Liver (tissue), 9 donors: Measurements from ENCODE around the gene TPM4. TPM values are rescaled to one million over a fixed set of nuclear protein-coding genes. Genes with fewer than 3 reads are reported as not detected.

Source experiments
- DNase-seq: peaks from one replicate; pipeline ENCODE4 v3.0.0-alpha.2; 2017; ENCODE audit warnings: low spot score
- H3K27ac ChIP-seq, 2 donors: one replicate each; pipeline ENCODE4 v1.7.0; 2013; ENCODE audit warnings: inconsistent platforms in 2 of 2, low read length in 2 of 2, control low read depth in 1 of 2, low read depth in 1 of 2, mild to moderate bottlenecking in 1 of 2
- H3K27me3 ChIP-seq, 4 donors: one replicate each; pipeline versions ENCODE4 v1.6.1 to v1.7.0; 2013; ENCODE audit warnings: low read length in 3 of 4, inconsistent platforms in 1 of 4, mild to moderate bottlenecking in 1 of 4, moderate library complexity in 1 of 4; ENCODE audit not compliant: control insufficient read depth in 4 of 4, insufficient read depth in 4 of 4
- H3K36me3 ChIP-seq, 4 donors: one replicate each; pipeline versions ENCODE4 v1.6.1 to v1.7.0; 2013; ENCODE audit warnings: low read length in 3 of 4, mild to moderate bottlenecking in 3 of 4, low read depth in 1 of 4, moderate library complexity in 1 of 4; ENCODE audit not compliant: control insufficient read depth in 4 of 4, insufficient read depth in 3 of 4
- H3K4me1 ChIP-seq, 4 donors: one replicate each; pipeline versions ENCODE4 v1.6.1 to v1.7.0; 2013; ENCODE audit warnings: low read length in 3 of 4, mild to moderate bottlenecking in 3 of 4, moderate library complexity in 1 of 4; ENCODE audit not compliant: control insufficient read depth in 4 of 4, insufficient read depth in 4 of 4
- H3K4me3 ChIP-seq, 3 donors: one replicate each; pipeline versions ENCODE4 v1.6.1 to v1.7.0; 2013; ENCODE audit warnings: low read length in 3 of 3, control low read depth in 1 of 3, low read depth in 1 of 3, mild to moderate bottlenecking in 1 of 3
- H3K9ac ChIP-seq, 2 donors: one replicate each; pipeline ENCODE4 v1.7.0; 2013; ENCODE audit warnings: low read length in 2 of 2, mild to moderate bottlenecking in 2 of 2, moderate library complexity in 2 of 2, control low read depth in 1 of 2, low read depth in 1 of 2
- H3K9me3 ChIP-seq, 4 donors: one replicate each; pipeline versions ENCODE4 v1.6.1 to v1.7.0; 2013; ENCODE audit warnings: low read length in 3 of 4; ENCODE audit not compliant: control insufficient read depth in 4 of 4
- EGR1 ChIP-seq, 2 donors: IDR thresholded peaks; 2 replicates each; pipeline ENCODE4 v1.6.1; 2016 to 2018; ENCODE audit warnings: antibody characterized with exemption in 2 of 2, low read depth in 2 of 2
- FOXA1 ChIP-seq: IDR thresholded peaks from 2 replicates; pipeline ENCODE4 v1.6.1; 2016; ENCODE audit warnings: antibody characterized with exemption
- FOXA2 ChIP-seq: IDR thresholded peaks from 2 replicates; pipeline ENCODE4 v1.6.1; 2016; ENCODE audit warnings: antibody characterized with exemption
- GABPA ChIP-seq, 2 donors: IDR thresholded peaks in 1 of 2; conservative IDR thresholded peaks in 1 of 2; 2 replicates each; pipeline ENCODE4 v1.6.1; 2016; ENCODE audit warnings: antibody characterized with exemption in 2 of 2, mild to moderate bottlenecking in 1 of 2, moderate library complexity in 1 of 2
- HNF4A ChIP-seq, 2 donors: conservative IDR thresholded peaks; 2 replicates each; pipeline ENCODE4 v1.6.1; 2016; ENCODE audit warnings: antibody characterized with exemption in 2 of 2, mild to moderate bottlenecking in 2 of 2
- HNF4G ChIP-seq: IDR thresholded peaks from 2 replicates; pipeline ENCODE4 v1.6.1; 2016; ENCODE audit warnings: antibody characterized with exemption
- JUND ChIP-seq, 2 donors: IDR thresholded peaks; 2 replicates each; pipeline ENCODE4 v1.6.1; 2016; ENCODE audit warnings: antibody characterized with exemption in 2 of 2
- NR2F2 ChIP-seq: IDR thresholded peaks from 2 replicates; pipeline ENCODE4 v1.6.1; 2016; ENCODE audit warnings: antibody characterized with exemption
- RAD21 ChIP-seq, 2 donors: IDR thresholded peaks; 2 replicates each; pipeline ENCODE4 v1.6.1; 2016; ENCODE audit warnings: antibody characterized with exemption in 2 of 2, mild to moderate bottlenecking in 2 of 2
- REST ChIP-seq: IDR thresholded peaks from 2 replicates; pipeline ENCODE4 v1.6.1; 2016; ENCODE audit warnings: antibody characterized with exemption, mild to moderate bottlenecking
- RXRA ChIP-seq, 2 donors: IDR thresholded peaks; 2 replicates each; pipeline ENCODE4 v1.6.1; 2017 to 2018; ENCODE audit warnings: antibody characterized with exemption in 2 of 2, mild to moderate bottlenecking in 1 of 2
- SP1 ChIP-seq: IDR thresholded peaks from 2 replicates; pipeline ENCODE4 v1.6.1; 2018; ENCODE audit warnings: antibody characterized with exemption, mild to moderate bottlenecking
- TAF1 ChIP-seq: conservative IDR thresholded peaks from 2 replicates; pipeline ENCODE4 v1.6.1; 2016; ENCODE audit warnings: antibody characterized with exemption, mild to moderate bottlenecking
- YY1 ChIP-seq: IDR thresholded peaks from 2 replicates; pipeline ENCODE4 v1.6.1; 2016; ENCODE audit warnings: antibody characterized with exemption, mild to moderate bottlenecking
- ZBTB33 ChIP-seq: IDR thresholded peaks from 2 replicates; pipeline ENCODE4 v1.6.1; 2016; ENCODE audit warnings: antibody characterized with exemption
- WGBS: extraction: QIAGEN DNeasy Blood & Tissue Kit; methylation state at CpG from one replicate; pipeline ENCODE4 v1.1.7; 2013; 5-methylcytosine and 5-hydroxymethylcytosine counted together
- polyA plus RNA-seq, 2 donors: library from polyadenylated mRNA; stranded (reverse) in 1 of 2; unstranded in 1 of 2; fragments of 200-250 nt in 1 of 2; fragments of >200 nt in 1 of 2; fragmentation: Nextera tagmentation in 1 of 2; extraction: Ambion mirVana in 1 of 2; gene quantifications; one replicate each; pipeline versions ENCODE4 v1.2.1 to v1.2.3, GENCODE V29; 2013 to 2015
- total RNA-seq, 2 donors: library from RNA; depleted of rRNA; stranded (reverse); fragments of >200 nt; gene quantifications; one replicate each; pipeline ENCODE4 v1.2.3, GENCODE V29; 2014
- TF ChIP-seq, protein P1 (sequence below): fragments of 150-350 bp; IDR thresholded peaks from 2 replicates; pipeline ENCODE4 v1.5.1; 2017; ENCODE audit warnings: improper control_type of control experiment, low read depth, low read length; ENCODE audit not compliant: missing input control
- TF ChIP-seq, protein P2 (sequence below): IDR thresholded peaks from 2 replicates; pipeline ENCODE4 v1.6.1; 2016; ENCODE audit warnings: antibody characterized with exemption
- TF ChIP-seq, protein P3 (sequence below): IDR thresholded peaks from 2 replicates; pipeline ENCODE4 v1.6.1; 2016; ENCODE audit warnings: antibody characterized with exemption
- donor health status: healthy.
- donor health status: healthy.
- donor health status: healthy.
- donor health status: healthy.
- donor health status: healthy.

The TPM4 gene
- total and polyA plus RNA-seq, 4 donors = 19.8 to 59.9 (median 43.4) TPM

DNA sequence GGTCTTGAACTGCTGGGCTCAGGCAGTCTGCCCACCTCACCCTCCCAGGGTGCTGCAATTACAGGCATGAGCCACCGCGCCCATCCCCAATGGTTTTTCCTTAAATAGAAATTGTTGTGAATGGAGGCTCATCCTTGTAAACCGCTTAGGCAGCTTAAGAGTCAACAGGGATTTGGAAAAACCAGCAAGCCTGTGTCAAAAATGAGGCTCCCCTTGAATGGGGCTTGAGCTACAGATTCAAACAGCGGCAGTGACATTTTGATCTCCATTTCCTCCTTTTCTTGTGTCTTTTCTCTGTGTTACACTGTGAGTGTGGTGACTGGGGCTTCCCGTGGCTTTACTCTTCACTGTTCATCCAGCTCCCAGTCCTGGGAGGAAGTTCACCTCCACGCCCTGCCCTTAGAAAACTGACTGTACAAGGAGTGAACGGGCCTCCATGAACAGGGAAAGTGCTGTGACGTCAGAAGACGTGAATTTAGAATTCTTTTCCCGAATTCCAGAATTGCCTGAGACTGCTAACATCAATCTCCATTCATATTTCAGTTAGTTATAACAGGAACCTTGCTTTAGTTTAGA, 20.1 kb downstream of the TPM4 start:
- H3K27ac ChIP-seq = no peak overlapping the region
- H3K9me3 ChIP-seq = no peaks in the 10 kb centered on the region
- H3K27me3 ChIP-seq = no peaks in the 10 kb centered on the region
- no peak overlapping the region for H3K9ac ChIP-seq
- peaks cover 0 to 8% (median 4%) of the 10 kb centered on the region in 4 donors for H3K4me1 ChIP-seq
- no peak overlapping the region for H3K4me3 ChIP-seq
- no peak for DNase-seq
- peaks cover 0 to 16% (median 1%) of the 10 kb centered on the region in 4 donors for H3K36me3 ChIP-seq
- 81% methylated on average over 10 of the region's 10 CpGs for WGBS
- TF ChIP-seq, protein P1, sequence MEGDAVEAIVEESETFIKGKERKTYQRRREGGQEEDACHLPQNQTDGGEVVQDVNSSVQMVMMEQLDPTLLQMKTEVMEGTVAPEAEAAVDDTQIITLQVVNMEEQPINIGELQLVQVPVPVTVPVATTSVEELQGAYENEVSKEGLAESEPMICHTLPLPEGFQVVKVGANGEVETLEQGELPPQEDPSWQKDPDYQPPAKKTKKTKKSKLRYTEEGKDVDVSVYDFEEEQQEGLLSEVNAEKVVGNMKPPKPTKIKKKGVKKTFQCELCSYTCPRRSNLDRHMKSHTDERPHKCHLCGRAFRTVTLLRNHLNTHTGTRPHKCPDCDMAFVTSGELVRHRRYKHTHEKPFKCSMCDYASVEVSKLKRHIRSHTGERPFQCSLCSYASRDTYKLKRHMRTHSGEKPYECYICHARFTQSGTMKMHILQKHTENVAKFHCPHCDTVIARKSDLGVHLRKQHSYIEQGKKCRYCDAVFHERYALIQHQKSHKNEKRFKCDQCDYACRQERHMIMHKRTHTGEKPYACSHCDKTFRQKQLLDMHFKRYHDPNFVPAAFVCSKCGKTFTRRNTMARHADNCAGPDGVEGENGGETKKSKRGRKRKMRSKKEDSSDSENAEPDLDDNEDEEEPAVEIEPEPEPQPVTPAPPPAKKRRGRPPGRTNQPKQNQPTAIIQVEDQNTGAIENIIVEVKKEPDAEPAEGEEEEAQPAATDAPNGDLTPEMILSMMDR = peak; percentile 0
- TF ChIP-seq HNF4G = no peak
- no peak for TF ChIP-seq ZBTB33
- TF ChIP-seq GABPA (IDR thresholded peaks at IDR 0.05 in 1 of 2, conservative IDR thresholded peaks at IDR 0.05 in 1 of 2) = no peak

GRCh38 chr19:16098416-16098768, 22.1 kb downstream of the TPM4 start:
- 82% methylated on average over 6 of the region's 6 CpGs for WGBS
- DNase-seq = no peak
- H3K27me3 ChIP-seq = no peaks in the 10 kb centered on the region
- peaks cover 0 to 8% (median 4%) of the 10 kb centered on the region in 4 donors for H3K4me1 ChIP-seq
- H3K9ac ChIP-seq = no peak overlapping the region
- H3K36me3 ChIP-seq = peaks cover 0 to 11% (median 0%) of the 10 kb centered on the region in 4 donors
- no peak for TF ChIP-seq ZBTB33
- TF ChIP-seq TAF1 = no peak
- no peak for TF ChIP-seq REST
- no peak for TF ChIP-seq RXRA (IDR thresholded peaks at IDR 0.05)
- TF ChIP-seq EGR1 (IDR thresholded peaks at IDR 0.05; ENCODE audit: low read depth in 2 of 2) = no peak
- TF ChIP-seq HNF4G = no peak
- TF ChIP-seq RAD21 (IDR thresholded peaks at IDR 0.05) = no peak
- TF ChIP-seq NR2F2 = no peak
- no peak for TF ChIP-seq GABPA (IDR thresholded peaks at IDR 0.05 in 1 of 2, conservative IDR thresholded peaks at IDR 0.05 in 1 of 2)
- TF ChIP-seq, protein P2, sequence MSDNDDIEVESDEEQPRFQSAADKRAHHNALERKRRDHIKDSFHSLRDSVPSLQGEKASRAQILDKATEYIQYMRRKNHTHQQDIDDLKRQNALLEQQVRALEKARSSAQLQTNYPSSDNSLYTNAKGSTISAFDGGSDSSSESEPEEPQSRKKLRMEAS = no peak
- TF ChIP-seq, protein P3, sequence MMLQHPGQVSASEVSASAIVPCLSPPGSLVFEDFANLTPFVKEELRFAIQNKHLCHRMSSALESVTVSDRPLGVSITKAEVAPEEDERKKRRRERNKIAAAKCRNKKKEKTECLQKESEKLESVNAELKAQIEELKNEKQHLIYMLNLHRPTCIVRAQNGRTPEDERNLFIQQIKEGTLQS = no peak
- no peak for TF ChIP-seq JUND (IDR thresholded peaks at IDR 0.05)
- TF ChIP-seq SP1 = no peak
- TF ChIP-seq YY1 = no peak
- no peak for TF ChIP-seq FOXA2
- TF ChIP-seq, protein P1 = no peak
- no peak for TF ChIP-seq HNF4A (conservative IDR thresholded peaks at IDR 0.05)
- no peak for TF ChIP-seq FOXA1
- no peak overlapping the region for H3K27ac ChIP-seq
- no peak overlapping the region for H3K4me3 ChIP-seq
- no peaks in the 10 kb centered on the region for H3K9me3 ChIP-seq
